ENCODE data around the gene POMT2.

The POMT2 gene

DNA sequence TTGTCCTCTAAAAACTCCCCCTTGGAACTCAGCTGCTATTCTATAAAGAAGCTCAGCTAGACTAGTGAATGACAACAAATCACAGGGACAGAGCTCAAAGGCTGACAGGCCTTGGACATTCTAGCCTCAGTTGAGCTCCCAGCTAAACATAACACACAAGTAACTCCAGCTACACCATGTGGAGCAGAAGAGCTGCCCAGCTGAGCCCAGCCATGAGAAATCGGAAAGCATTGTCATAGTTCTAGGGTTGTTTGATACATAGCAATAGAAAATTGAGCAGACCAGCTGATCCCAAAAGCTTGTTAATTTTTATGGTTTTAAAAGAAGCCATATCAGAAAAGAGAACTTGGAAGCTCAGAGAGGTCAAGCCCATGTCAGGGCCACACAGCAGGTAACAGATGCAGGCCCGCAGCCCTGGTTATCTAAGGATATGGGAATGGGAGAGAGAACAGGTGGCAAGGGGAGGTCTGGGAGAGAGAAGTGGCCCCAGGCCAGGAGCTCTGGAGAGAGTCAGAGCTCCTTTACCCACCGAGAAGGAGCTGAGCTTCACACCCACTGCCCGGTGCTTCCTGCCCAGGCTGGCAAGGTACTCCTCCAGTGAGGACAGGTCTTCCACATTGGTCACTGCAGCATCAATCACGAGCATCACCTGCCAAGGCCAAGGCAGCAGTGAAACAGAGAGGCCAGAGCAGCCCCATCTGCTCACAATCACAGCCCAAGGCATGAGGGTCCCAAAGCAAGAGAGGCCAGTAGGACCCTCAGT lies 52.6 kb downstream of the POMT2 start:
- DNase-seq (ENCODE audit: low read depth in 2 of 2), result no peak

DNA sequence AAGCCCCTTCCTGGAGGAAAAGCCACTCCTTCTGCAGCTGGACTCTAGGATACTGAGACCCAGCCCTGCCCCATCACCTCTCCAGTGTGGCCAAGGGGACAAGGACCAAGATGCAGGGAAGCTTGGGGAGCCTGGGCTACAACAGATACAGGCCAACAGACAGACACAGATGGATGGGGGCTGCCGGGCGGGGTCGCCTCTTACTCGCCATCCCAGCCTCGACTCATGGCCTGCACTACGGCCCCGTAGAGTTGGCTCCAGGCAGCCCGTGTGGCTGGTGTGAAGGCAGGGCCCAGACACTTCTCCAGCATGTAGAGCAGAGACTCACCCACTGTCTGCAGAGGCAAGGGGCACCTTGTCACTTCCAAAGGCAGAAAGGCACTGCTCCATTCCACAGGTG lies 54.3 kb downstream of the POMT2 start:
- DNase-seq (ENCODE audit: low read depth in 2 of 2), result no peak

DNA sequence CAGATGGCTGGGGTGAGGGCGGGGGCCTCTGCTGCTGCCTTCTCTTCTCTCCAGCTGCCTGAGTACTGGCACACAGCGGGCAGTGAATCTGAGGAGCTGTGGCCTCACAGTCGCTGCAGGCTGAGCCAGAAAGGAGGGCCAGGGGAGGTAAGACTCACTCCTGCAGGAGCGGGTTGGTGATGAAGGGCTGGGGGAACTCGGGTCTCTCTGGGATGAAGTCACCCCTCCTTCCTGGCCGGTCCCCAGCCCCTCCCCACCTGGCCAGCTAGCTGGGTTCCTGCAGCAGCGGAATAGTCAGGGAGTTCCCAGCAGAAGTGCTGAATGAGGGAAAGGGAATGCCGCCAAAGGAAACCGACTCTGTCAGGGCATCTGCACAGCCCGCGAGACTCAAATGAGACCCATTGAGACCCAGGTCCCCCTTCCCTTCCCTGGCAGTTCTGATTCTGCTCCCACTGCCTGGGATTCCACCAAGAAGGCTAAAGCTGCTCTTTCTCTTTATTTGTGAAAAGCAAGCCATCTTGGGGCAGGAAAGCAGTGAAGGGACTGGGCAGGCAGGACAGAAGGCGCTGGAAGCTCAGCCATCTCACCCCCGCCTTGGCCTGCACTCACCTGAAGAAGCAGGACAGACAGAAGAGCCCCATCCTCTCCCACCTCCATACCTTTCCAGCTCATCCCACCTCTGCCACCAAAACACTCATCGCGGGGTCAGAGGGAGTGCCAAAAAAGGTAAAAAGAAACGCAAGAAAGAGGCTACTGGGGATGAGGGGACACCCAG lies 54.9 kb downstream of the POMT2 start:
- no peak for DNase-seq (ENCODE audit: low read depth in 2 of 2)

DNA sequence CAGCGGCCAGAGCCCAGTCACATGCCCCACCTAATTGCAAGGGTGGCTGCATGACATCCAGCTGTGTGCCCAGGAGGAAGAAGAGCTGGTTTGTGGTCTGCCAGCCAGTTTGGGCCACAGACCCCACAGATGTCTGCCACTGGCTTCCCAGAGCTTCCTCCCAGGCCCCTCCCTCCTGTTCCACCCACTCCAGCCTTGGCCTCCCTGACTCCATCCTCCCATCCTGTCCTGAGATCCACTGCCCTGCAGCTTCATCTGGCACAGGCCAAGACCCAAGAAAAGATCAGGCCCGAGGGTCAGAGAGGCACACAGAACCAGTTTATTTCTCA lies 55.5 kb downstream of the POMT2 start:
- DNase-seq (ENCODE audit: low read depth in 2 of 2), result no peak

DNA sequence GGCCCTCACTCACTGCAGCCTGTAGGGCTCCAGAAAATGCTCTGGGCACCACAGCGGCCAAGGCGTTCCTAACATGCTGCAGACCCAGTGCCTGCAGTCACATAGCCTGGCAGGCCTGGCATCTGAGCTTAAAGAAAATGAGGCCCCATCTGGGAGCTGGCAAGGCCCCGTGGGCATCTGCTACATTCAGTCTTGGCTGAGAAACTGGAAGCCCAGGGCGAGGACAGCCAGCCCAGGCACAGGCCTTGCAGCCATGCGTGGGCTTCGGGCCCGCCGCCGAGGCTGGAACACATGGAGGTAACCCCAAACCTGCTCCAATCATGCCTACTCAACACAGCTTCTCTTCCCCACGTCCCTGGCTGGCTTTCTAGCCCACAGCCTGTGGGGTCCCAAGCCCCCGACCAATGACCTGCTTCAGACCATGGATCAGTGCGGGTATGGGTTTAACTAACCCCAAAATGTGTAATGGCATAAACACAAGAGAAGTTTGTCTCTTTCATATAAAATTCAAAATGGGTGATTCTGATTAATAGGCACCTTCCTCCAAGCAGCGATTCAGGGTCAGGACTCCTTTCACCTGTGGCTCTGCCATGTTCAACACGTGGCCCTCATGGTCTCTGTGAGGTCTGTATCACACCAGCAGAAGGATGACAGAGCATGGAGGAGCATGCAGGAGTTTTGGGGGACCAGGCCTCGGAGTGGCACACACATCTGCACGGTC lies 56.1 kb downstream of the POMT2 start:
- no peak for DNase-seq (ENCODE audit: low read depth in 2 of 2)

DNA sequence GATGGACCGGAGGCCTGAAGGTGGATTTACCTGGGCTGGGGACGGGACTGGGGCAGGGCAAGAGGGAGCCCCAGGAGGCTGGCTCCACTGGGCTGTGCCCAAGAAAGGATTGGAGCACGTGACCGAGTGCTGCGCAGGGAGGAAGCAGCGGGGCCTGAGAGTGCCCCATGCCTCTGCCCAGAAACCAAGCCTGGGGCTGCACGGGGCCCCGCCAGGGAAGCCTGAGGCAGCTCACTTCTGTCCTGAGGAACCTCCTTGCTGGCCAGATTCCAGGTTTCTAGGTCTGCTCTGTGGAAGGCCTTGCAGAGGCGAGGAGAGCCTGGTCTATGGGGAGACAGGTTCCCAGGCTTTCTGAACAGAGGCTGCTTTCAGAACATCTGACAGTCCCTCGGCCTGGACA lies 60.1 kb downstream of the POMT2 start:
- DNase-seq (ENCODE audit: low read depth in 2 of 2), result no peak

DNA sequence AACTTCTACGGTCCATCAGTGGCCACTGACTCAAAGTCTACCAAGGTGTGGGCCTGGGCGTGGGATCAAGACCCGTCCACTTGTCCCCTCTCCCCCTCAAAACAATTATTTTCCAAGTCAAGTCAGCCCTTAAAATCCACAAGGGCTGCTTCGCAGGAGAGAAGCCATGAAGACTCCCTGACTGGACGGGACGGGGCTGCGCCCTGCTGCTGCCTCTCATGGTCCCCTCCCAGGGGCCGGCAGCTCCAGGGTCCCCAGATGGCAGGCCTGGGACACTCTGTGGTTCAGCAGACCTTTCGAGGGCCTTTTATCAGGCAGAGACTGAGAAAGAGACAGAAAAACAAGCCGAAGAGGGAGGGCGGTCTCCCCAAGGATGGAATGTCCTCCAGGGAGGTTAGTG lies 60.5 kb downstream of the POMT2 start:
- DNase-seq (ENCODE audit: low read depth in 2 of 2), result no peak

DNA sequence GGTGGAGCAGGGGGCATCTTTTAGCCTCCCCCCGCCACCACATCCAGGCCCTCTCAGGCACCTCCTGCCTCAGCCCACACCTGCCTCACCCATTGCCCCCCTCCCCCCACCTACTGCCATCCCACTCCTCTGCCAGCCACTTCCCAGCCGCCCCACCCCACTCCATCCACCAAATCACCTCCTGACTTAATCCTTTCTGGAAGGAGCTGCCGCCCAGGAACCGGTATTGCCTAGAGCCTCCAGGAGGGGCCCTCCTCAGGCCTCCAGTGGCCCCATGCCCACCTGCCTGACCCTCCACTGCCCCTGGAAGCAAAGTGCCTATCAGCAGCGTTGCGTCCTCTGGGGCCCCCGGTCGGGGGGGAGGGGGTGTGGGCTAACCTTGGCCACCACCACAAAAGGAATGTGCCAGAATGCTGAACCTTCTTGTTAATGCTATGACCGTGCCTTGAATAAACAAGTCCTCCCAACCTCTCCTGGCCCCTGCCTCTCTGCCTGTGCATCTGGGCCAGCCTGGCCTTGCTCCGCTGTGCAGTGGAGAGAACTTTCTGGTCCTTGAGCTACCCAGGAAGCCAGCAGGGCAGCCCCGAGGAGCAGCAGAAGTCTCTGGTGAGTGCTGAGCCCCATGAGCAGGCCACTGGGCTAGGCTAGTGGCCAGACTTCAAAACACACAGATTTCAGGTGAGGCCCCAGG lies 61.5 kb downstream of the POMT2 start:
- no peak for DNase-seq (ENCODE audit: low read depth in 2 of 2)

DNA sequence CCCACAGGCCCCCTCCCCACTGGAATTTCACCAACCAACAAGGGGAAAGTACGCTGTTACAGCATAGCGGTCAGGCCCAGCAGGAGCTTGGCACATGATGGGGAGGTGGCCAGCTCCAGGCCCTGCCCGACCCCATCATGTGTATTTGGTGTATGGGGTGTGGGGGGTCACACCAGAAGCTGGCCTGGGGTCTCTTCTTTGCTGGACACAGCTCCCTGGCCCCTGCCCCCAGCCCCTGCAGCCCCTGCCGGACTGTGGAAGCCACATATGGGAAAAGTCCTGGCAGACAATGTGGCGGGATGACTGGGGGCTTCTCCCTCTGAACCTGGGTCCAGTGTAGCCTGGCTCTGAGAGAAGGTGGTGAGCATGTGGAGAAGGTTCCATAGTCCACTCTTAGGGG lies 62.1 kb downstream of the POMT2 start:
- DNase-seq (ENCODE audit: low read depth in 2 of 2), result no peak

DNA sequence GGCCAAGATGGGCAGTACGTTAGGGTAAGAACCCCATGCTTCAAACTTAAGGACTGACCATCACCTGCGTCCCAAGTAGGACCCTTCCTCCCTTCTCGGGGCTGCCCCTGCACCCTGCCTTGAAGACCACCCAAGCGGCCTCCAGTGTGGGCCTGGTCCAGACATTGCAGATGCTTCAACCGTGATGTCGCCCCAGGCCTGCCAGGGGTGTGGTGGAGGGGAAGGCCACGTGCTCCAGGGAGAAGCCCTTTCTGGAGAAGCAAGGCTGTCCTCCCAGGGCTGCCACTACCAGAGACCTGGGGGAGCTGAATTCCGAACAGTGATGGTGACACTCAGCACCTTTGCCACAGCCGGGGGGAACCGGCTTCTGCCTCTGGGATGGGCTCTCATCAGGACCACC lies 63.0 kb downstream of the POMT2 start:
- DNase-seq (ENCODE audit: low read depth in 2 of 2), result no peak

DNA sequence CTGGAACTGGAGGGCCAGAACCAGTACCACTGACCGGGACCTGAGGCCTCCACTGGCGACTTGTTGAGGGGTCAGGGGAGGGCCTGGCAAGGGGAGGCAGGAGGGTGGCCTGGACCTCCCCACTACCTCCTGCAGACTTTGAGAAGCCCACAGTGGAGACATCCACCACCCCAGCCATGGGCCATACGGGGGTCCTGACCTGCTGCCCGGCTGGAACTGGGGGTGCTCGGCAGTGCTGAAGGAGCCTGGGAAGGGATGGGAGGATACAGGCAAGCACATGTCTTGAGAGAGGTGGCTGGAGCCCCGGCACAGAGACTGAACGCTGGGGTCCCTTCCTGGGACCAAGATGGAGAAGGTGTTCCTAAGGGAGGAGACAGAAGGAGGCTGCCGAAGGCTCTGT lies 64.0 kb downstream of the POMT2 start:
- no peak for DNase-seq (ENCODE audit: low read depth in 2 of 2)

DNA sequence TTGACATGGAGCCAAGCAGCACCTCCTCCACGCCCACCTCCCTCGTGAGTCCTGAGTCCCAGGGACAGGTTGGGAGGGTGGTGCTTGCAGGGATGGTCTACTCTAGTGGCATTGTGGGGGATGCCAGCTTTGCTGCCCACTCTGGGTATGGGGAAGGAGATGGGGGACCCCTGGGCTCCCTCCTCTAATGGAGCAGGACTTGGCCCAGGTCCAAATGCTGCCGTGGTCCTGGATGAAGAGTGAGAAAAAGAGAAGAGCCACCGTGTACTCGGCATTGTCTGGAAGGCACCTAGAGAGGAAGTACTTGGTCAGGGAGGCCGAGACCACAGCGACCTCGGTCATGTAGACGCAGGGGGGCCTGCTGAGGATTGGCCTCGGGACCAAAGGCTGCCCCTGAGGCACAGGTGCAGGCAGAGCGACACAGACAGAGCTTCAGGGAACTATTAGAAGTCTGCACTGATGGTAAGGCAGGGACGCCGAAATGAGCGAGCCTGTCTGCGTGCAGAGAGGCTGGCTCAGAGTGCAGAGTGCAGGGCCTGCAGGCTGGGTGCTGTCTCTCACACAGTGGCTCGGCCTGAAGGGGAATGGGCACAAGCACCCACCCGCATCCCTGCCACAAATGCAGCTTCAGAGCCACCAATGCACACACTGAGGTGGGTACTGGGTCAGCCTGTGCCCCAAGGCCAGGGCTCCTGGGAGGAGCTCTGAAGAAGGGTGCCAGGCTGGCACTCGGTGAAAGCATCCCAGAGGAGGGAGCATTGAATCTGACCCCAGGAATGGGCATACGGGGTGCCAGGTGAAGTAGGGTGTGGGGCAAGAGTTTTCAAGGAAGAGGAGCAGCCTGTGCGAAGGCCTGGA lies 67.1 kb downstream of the POMT2 start:
- DNase-seq (ENCODE audit: low read depth in 2 of 2), result no peak

DNA sequence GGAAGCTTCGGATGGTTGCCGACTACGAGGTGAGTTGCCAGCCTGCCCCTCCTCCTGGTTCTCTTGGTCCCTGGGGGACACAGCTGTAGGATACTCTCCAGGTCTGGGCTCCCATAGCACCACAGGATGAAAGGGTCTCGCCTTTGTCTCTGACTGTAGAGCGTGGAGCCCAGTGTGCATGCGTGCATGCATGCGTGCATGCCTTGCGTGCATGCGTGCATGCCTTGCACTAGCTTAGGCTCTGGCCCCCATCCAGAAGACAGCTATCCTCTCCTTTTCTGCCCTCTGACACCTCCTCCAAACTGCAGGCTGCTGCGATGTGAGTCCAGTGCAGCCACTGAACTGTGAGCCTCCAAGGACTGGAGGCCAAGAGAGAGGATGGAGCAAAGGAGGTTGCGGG lies 68.8 kb downstream of the POMT2 start:
- DNase-seq (ENCODE audit: low read depth in 2 of 2), result no peak

DNA sequence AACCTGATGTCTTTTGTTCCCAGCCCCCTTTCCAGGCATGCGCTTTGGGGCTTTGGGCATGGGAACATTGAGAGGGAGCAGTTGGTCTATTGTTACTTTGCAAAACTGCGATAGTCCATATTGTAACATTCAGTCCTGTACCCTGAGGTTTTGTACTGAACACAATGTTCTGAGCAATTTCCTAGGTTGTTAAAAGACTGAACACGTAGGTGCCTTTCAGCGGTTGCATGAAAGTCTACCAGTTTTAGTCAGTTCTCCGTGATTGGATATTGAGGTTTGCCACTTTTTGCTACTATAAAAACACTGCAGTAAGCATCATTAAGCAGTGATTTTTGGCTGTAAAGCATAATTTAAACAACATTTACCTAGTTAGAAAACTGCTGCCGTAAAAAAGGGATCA lies 69.8 kb downstream of the POMT2 start:
- no peak for DNase-seq (ENCODE audit: low read depth in 2 of 2)

DNA sequence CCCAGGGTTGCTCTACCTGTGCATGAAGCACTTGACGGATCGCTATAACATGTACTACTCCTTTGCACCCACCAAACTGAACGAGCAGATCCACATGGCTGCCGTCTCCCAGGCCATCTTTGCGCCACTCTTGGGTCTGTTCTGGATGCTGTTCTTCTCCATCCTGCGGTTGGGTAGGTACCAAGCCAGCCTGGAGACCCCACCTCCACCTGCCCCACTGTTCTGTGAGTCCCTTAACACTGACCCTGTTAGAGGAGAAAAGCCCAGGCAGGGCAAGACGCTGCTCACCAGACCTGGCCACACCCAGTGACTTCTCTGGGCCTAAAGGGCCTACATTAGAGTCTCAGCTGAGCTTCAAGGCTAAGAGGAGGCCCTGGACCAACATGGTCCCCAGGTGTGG lies 71.4 kb downstream of the POMT2 start:
- DNase-seq (ENCODE audit: low read depth in 2 of 2), result no peak

DNA sequence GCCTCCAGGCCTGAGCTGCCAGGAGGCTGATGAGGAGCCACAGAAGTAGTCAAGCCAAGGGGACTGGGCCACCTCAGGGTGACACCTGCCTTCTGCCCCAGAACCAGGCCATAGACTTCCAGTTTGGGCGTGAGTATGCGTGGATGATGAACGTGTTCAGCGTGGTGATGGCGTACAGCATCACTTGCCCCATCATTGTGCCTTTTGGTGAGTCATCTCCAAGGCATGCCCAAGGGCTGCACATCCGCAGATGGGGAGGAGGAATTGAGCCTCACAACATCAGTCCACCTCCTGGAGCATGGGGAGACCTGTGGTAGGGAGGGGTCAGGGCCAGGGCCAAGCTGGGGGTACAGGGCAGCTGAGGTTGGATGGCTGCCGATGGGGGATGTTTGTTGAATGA lies 72.0 kb downstream of the POMT2 start:
- no peak for DNase-seq (ENCODE audit: low read depth in 2 of 2)

DNA sequence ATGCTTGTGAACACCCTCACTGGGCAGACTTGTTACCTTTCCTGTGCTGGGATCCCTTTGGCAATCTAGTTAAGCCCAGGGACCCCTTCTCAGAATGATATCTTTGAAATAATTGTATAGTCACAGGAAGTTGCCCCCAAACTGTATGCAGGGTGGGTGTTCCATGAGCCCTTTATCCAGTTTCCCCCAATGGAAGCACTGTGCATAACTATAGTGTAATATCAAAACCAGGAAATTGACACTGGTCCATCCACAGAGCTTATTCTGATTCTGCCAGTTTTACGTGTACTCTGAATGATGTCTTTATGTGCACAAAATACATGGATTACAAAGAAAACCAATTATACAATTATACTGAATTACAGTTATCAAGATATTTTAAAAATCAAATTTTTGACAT lies 73.9 kb downstream of the POMT2 start:
- DNase-seq (ENCODE audit: low read depth in 2 of 2), result no peak

DNA sequence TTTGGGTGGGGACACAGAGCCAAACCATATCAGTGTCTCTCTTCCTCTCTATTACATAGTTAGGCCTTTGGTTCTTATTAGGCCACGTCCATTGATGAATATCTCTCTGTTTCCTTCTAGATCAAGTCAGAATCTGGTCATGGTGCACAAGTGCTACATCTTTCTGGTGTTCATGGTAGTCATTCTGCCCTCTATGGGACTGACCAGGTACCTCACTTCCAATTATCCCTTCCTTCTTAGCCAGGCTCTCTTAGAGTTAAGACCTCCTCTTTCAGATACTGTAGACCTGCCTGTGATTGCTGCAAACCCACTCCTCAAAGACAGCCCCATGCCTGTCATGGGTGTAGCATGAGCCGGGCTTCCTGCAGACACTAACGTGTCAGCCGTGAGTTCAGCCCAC lies 74.9 kb downstream of the POMT2 start:
- no peak for DNase-seq (ENCODE audit: low read depth in 2 of 2)

DNA sequence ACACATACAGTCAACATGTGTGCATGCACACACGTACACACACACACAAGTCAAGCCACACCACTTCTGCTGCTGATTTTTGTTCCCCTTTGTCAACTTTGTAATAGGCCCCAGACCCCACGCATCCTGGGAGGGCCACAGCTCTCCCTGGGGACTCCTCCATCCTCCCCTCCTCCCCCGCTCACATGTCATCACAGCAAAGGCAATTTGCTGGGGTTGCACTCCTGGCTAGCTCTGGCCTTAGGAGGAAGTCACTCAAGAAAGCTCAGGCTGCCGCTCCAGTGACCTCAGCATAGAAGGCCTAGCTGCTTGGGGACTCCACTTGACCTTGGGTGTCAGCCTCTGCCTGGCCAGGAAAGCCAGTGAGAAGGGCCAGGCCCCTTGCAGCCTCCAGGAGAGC lies 76.8 kb downstream of the POMT2 start:
- DNase-seq (ENCODE audit: low read depth in 2 of 2), result no peak

DNA sequence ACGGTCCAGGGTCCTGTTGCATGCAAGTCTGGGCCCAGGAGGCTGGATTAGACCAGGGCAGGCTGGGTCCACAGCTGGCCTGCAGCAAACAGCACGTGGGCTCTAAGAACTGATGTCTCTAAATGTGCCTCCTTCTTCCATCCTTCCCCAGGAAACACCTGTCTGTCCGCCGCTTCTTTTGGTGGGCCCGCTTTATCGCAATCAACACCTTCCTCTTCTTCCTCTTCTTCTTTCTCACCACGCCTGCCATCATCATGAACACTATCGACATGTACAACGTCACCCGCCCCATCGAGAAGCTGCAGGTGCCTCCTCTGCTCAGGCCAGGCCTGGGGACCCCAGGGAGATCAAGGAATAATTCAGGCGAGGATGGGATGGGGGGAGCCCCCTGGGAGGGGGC lies 77.9 kb downstream of the POMT2 start:
- DNase-seq (ENCODE audit: low read depth in 2 of 2), result no peak

DNA sequence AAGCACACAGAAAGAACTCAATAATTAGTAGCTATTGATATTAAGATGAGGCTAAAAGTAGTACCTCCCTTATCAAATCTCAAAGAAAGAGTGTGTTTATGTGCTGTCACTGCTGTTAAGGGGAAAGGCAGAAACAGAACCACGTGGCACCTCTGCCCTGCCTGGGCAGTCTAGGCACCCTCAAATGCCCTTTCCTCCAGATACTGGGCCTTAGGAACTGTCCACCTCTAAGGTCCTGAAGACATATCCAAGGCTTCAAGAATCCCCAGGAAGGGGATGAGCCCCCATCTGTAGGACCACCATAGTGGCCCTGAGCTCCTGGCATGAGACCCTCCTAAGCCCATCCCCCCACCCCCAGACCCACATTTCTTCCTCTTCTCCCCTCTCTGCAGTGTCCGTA lies 78.7 kb downstream of the POMT2 start:
- DNase-seq (ENCODE audit: low read depth in 2 of 2), result no peak

Data from fibroblast of skin of left quadriceps (primary cell).